ENCODE data around the gene CANT1.

Gene CANT1

GRCh38 chr17:79047923-79048825, 38.6 kb upstream of the CANT1 start:
- Histone ChIP-seq H3K27me3 (ENCODE audit: control insufficient read depth in 1 of 2, insufficient read depth in 2 of 2, low read length in 2 of 2) (no peaks in the 10 kb centered on the region), H3K9me3 (ENCODE audit: low read length) (no peaks in the 10 kb centered on the region), H3K4me1 (ENCODE audit: insufficient read depth, low read length) (no peaks in the 10 kb centered on the region), H3K4me3 (ENCODE audit: low read depth in 1 of 2, low read length in 2 of 2) (no peak overlapping the region), H3K36me3 (ENCODE audit: insufficient read depth, low read length) (no peaks in the 10 kb centered on the region), H3K9ac (ENCODE audit: low read length) (no peak overlapping the region), H3K27ac (ENCODE audit: low read depth, low read length) (no peak overlapping the region)

GRCh38 chr17:79047291-79047920, 37.8 kb upstream of the CANT1 start:
- Histone ChIP-seq H3K4me1 (ENCODE audit: insufficient read depth, low read length) (no peaks in the 10 kb centered on the region), H3K9ac (ENCODE audit: low read length) (no peak overlapping the region), H3K4me3 (ENCODE audit: low read depth in 1 of 2, low read length in 2 of 2) (no peak overlapping the region), H3K9me3 (ENCODE audit: low read length) (no peaks in the 10 kb centered on the region), H3K36me3 (ENCODE audit: insufficient read depth, low read length) (no peaks in the 10 kb centered on the region), H3K27me3 (ENCODE audit: control insufficient read depth in 1 of 2, insufficient read depth in 2 of 2, low read length in 2 of 2) (no peaks in the 10 kb centered on the region), H3K27ac (ENCODE audit: low read depth, low read length) (no peak overlapping the region)

- no peak overlapping the region for H3K9ac ChIP-seq (ENCODE audit: low read length)
- H3K27ac ChIP-seq (ENCODE audit: low read depth, low read length): no peak overlapping the region
- H3K36me3 ChIP-seq (ENCODE audit: insufficient read depth, low read length): no peaks in the 10 kb centered on the region
- no peak overlapping the region for H3K4me3 ChIP-seq (ENCODE audit: low read depth in 1 of 2, low read length in 2 of 2)
- no peaks in the 10 kb centered on the region for H3K4me1 ChIP-seq (ENCODE audit: insufficient read depth, low read length)
- H3K27me3 ChIP-seq (ENCODE audit: control insufficient read depth in 1 of 2, insufficient read depth in 2 of 2, low read length in 2 of 2): no peaks in the 10 kb centered on the region
- H3K9me3 ChIP-seq (ENCODE audit: low read length): no peaks in the 10 kb centered on the region
These were observed 37.3 kb upstream of the CANT1 start for GRCh38 chr17:79046916-79047280.

GRCh38 chr17:79046197-79046915, 36.8 kb upstream of the CANT1 start:
- Histone ChIP-seq H3K9me3 (ENCODE audit: low read length) (no peaks in the 10 kb centered on the region), H3K36me3 (ENCODE audit: insufficient read depth, low read length) (no peaks in the 10 kb centered on the region), H3K27ac (ENCODE audit: low read depth, low read length) (no peak overlapping the region), H3K4me3 (ENCODE audit: low read depth in 1 of 2, low read length in 2 of 2) (no peak overlapping the region), H3K27me3 (ENCODE audit: control insufficient read depth in 1 of 2, insufficient read depth in 2 of 2, low read length in 2 of 2) (no peaks in the 10 kb centered on the region), H3K9ac (ENCODE audit: low read length) (no peak overlapping the region), H3K4me1 (ENCODE audit: insufficient read depth, low read length) (no peaks in the 10 kb centered on the region)

- no peaks in the 10 kb centered on the region for H3K27me3 ChIP-seq (ENCODE audit: control insufficient read depth in 1 of 2, insufficient read depth in 2 of 2, low read length in 2 of 2)
- H3K27ac ChIP-seq (ENCODE audit: low read depth, low read length): no peak overlapping the region
- H3K9me3 ChIP-seq (ENCODE audit: low read length): no peaks in the 10 kb centered on the region
- H3K36me3 ChIP-seq (ENCODE audit: insufficient read depth, low read length): no peaks in the 10 kb centered on the region
- H3K4me3 ChIP-seq (ENCODE audit: low read depth in 1 of 2, low read length in 2 of 2): no peak overlapping the region
- no peak overlapping the region for H3K9ac ChIP-seq (ENCODE audit: low read length)
- H3K4me1 ChIP-seq (ENCODE audit: insufficient read depth, low read length): no peaks in the 10 kb centered on the region
These were observed 36.3 kb upstream of the CANT1 start for GRCh38 chr17:79045842-79046196.

- no peak overlapping the region for H3K9ac ChIP-seq (ENCODE audit: low read length)
- H3K4me3 ChIP-seq (ENCODE audit: low read depth in 1 of 2, low read length in 2 of 2): no peak overlapping the region
- no peaks in the 10 kb centered on the region for H3K36me3 ChIP-seq (ENCODE audit: insufficient read depth, low read length)
- H3K9me3 ChIP-seq (ENCODE audit: low read length): no peaks in the 10 kb centered on the region
- H3K4me1 ChIP-seq (ENCODE audit: insufficient read depth, low read length): no peaks in the 10 kb centered on the region
- no peak overlapping the region for H3K27ac ChIP-seq (ENCODE audit: low read depth, low read length)
- H3K27me3 ChIP-seq (ENCODE audit: control insufficient read depth in 1 of 2, insufficient read depth in 2 of 2, low read length in 2 of 2): no peaks in the 10 kb centered on the region
These were observed 35.6 kb upstream of the CANT1 start for GRCh38 chr17:79045001-79045729.

- Histone ChIP-seq H3K36me3 (ENCODE audit: insufficient read depth, low read length) (no peaks in the 10 kb centered on the region), H3K27me3 (ENCODE audit: control insufficient read depth in 1 of 2, insufficient read depth in 2 of 2, low read length in 2 of 2) (no peaks in the 10 kb centered on the region), H3K4me3 (ENCODE audit: low read depth in 1 of 2, low read length in 2 of 2) (no peak overlapping the region), H3K4me1 (ENCODE audit: insufficient read depth, low read length) (no peaks in the 10 kb centered on the region), H3K9me3 (ENCODE audit: low read length) (no peaks in the 10 kb centered on the region), H3K9ac (ENCODE audit: low read length) (no peak overlapping the region), H3K27ac (ENCODE audit: low read depth, low read length) (no peak overlapping the region)
These were observed 34.9 kb upstream of the CANT1 start for GRCh38 chr17:79044462-79044861.

GRCh38 chr17:79043931-79044320, 34.4 kb upstream of the CANT1 start:
- Histone ChIP-seq H3K27ac (ENCODE audit: low read depth, low read length) (no peak overlapping the region), H3K9ac (ENCODE audit: low read length) (no peak overlapping the region), H3K4me3 (ENCODE audit: low read depth in 1 of 2, low read length in 2 of 2) (no peak overlapping the region), H3K4me1 (ENCODE audit: insufficient read depth, low read length) (no peaks in the 10 kb centered on the region), H3K27me3 (ENCODE audit: control insufficient read depth in 1 of 2, insufficient read depth in 2 of 2, low read length in 2 of 2) (no peaks in the 10 kb centered on the region), H3K9me3 (ENCODE audit: low read length) (no peaks in the 10 kb centered on the region), H3K36me3 (ENCODE audit: insufficient read depth, low read length) (no peaks in the 10 kb centered on the region)

GRCh38 chr17:79043191-79043930, 33.8 kb upstream of the CANT1 start:
- Histone ChIP-seq H3K9me3 (ENCODE audit: low read length) (no peaks in the 10 kb centered on the region), H3K4me1 (ENCODE audit: insufficient read depth, low read length) (no peaks in the 10 kb centered on the region), H3K4me3 (ENCODE audit: low read depth in 1 of 2, low read length in 2 of 2) (no peak overlapping the region), H3K27ac (ENCODE audit: low read depth, low read length) (no peak overlapping the region), H3K27me3 (ENCODE audit: control insufficient read depth in 1 of 2, insufficient read depth in 2 of 2, low read length in 2 of 2) (no peaks in the 10 kb centered on the region), H3K9ac (ENCODE audit: low read length) (no peak overlapping the region), H3K36me3 (ENCODE audit: insufficient read depth, low read length) (no peaks in the 10 kb centered on the region)

- H3K4me3 ChIP-seq (ENCODE audit: low read depth in 1 of 2, low read length in 2 of 2): no peak overlapping the region
- no peak overlapping the region for H3K9ac ChIP-seq (ENCODE audit: low read length)
- no peaks in the 10 kb centered on the region for H3K9me3 ChIP-seq (ENCODE audit: low read length)
- no peaks in the 10 kb centered on the region for H3K27me3 ChIP-seq (ENCODE audit: control insufficient read depth in 1 of 2, insufficient read depth in 2 of 2, low read length in 2 of 2)
- H3K36me3 ChIP-seq (ENCODE audit: insufficient read depth, low read length): no peaks in the 10 kb centered on the region
- H3K4me1 ChIP-seq (ENCODE audit: insufficient read depth, low read length): no peaks in the 10 kb centered on the region
- no peak overlapping the region for H3K27ac ChIP-seq (ENCODE audit: low read depth, low read length)
These were observed 33.0 kb upstream of the CANT1 start for GRCh38 chr17:79042421-79043190.

Data from muscle layer of colon (tissue), 2 donors.